NCI-H187 treated with DMSO at 0.1 percent for 48 hours (cell line): ENCODE measurements around the gene EPHA6.

ENCODE experiments used
- DNase-seq: peaks from one replicate; lab custom pipeline; 2025; lab: John Stamatoyannopoulos, UW

EPHA6 gene

GRCh38 chr3:97277708-97278107 is 463.3 kb downstream of the EPHA6 start:
- no peak for DNase-seq

DNA sequence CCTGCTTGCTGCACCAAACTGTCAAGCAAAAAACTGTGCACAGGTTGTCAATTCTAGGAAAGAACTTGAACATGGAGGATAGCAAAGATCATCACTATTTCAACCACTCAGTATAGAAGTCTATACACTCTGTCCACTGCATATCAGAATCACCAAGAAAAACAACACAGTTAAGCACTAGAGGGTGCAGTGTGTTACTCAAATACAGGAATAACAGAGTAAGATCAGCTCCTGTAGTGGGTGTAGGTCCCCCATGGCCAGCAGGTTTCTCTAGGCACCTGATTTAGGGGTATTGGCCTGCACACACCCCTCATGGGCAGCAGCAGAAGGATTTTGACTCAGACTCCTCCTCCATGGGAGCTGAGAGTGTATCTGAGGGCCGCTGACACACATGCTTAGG is 464.1 kb downstream of the EPHA6 start:
- DNase-seq: no peak

DNA sequence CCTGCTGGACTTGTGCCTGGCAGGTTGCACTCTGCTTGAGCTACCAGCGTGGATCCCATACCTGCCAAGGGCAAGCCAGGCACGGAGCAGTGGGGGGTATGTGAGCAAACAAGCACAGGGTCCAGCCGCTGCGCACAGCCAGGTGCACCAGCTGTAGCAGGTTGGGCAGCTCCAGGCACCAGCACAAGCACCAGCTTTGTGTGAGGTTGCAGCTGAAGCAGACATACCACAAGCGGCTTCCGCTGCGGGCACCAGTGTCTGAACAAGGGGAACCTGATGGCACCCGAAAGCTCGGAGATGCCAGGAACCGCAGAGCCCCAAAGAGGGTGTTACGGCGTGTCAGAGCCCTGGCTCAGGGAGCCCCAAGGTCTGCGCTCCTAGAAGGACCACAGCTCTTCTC is 477.5 kb downstream of the EPHA6 start:
- no peak for DNase-seq

- no peak for DNase-seq
Measured at GRCh38 chr3:97293596-97294131, 479.3 kb downstream of the EPHA6 start.

GRCh38 chr3:97297032-97297431 is 482.6 kb downstream of the EPHA6 start:
- DNase-seq: no peak

DNA sequence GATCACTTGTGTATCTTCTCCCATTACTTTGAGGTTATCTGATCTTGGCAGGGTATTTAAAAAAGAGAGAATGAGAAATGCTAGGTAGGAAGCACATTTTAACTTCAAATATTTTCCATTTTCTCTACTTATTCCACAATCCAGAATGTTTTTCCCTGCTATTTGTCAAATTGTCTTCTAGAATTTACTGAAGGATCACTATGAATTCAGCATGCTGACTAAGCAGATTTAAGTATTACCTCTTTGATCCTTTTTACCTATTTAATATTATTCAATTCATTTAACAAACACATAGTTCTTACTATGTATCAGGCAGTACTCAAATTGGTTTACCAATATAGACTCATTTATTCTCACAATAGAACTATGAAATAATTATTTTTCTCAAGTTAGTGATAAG is 486.7 kb downstream of the EPHA6 start:
- DNase-seq: no peak

DNA sequence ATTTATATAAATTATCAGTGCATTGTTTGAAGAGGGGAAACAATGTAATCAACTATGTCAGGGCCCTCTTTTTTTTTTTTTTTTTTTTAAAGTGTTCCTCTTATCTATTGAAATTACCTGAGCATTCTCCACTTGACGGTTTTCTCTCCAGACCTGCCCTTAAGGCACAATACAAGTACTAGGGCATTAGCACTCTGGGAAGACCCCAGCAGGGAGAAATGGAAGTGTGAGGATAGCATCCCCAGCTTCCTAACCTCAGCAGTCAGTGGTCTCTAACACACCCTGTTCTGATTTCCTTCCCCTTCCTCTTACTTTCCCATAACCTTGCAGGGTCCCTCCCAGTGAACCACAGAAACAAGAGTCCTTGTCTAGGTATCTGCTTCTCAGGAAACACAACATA is 491.8 kb downstream of the EPHA6 start:
- no peak for DNase-seq

DNA sequence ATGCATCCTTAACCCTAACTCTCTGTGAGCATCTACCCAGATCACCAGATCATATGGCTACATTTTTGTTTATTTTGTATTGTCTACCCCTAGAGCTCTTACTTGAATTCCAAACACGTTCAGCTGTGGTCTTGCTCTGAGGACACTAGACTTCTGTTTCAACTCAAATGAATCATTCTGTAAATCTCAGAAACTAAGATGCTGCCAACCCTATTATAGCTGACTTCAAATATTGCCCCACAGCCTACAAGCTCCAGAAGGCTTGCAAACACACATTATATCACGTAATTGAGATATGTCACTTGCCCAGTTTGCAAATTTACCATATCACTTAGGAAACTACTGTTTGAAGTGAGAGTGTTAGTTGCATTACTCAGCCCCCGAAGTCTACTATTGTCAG is 524.0 kb downstream of the EPHA6 start:
- DNase-seq: no peak

DNA sequence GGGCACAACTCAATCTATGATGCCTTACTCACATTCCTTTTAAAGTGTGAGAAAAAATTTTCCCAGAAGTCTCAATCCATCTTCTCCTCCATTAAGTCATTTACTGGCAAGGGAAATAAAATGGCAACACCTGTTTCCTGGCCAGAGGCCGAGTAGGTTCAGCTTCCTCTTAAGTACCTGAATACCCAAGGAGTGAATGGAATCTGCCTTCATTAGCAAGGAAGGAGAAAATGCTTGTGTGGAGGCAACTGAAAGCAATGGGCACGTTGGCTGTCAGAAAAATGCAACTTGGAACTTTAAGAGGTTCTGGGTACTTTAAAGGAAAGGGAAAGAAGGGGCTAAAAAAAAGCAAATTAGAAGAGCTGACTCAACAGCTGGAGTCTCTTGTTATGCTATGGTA is 526.5 kb downstream of the EPHA6 start:
- DNase-seq: no peak

DNA sequence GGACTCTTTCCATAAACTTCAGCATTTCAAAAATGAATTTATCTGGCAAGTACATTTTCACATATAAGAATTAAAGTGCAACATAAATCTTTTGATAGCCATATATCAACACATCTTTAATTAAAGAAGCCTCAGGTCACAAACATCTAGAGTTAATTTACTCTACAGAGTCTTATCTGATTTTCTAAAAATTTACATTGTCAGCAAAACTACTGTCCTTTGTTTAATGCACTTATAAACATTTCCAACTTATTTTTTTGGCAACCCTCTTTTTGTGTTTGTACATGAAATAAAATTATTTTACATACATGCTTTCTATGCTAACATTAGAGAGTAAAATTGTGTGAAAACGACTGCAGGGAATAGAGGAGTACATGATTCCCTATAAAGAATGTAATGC is 533.4 kb downstream of the EPHA6 start:
- no peak for DNase-seq

DNA sequence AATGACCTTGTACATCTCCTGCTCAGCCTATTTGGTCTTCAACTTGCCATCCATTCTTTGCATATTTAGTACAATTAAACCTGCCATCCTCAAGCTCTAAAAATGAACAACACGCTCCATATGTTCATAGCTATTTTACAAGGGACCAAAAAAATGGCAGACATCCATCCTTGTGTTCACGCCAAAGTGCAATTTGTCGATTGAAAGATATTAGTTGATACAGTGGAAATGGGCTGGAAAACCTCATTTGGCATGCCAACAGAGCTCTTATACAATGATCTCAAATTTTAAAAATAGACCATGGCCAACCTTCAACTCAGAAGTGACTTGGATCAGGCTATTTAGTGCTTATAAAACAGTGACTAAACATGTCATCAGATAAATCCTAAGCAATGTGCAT is 536.6 kb downstream of the EPHA6 start:
- DNase-seq: no peak

GRCh38 chr3:97353176-97353575 is 538.8 kb downstream of the EPHA6 start:
- DNase-seq: no peak

DNA sequence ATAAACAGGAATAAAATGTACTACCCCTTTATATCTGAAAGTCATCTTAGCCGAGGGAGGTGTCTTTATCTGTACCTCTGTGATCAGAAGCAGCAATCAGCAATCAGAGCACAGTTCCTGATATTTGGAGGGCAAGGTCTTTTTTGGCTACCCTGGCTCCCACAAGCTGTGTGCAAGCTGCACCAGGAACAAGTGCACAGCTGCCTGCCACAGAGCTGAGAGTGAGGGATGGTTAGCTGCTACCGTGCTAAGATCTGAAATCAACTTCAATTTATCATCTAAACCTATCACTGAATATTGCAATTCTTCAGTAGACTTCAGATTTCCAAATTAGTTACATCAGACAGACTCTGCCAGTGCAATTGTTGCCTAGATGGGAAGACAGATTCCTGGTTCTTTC is 545.6 kb downstream of the EPHA6 start:
- DNase-seq: no peak

DNA sequence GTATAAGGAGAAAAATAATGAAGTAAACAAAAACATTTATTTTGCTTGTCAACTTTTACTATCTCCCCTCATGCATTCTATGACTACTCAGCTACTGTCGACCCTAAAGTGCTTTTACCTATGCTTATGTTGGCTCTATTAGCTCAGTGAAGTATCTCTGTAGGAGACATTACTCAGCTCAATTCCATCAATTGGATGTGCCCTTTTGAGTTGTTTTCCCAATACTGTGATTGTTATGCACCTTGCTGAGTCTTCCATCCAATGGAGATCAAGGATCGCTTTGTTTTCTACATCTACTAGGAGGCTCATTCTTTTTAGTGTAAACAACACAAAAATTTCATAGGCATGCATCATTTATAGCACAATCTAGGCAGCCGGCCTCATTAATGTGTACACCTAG is 546.4 kb downstream of the EPHA6 start:
- no peak for DNase-seq

DNA sequence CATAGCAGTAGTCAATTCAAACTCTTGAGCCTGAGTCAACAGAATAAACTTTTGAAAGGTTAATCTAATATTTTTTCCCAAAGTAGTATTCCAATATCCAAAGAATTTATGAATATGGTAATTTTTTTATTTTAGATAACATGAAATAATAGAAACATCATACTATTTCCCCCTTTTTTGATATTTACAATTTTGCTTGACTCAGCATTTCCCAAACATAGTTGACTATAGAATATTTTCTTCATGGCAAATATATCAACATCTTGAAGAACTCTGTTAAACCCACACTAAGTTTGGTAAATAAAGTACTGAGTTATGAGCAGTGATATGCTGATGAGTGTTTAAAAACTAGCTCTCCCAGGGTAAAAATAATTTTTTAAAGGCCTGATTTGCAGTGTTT is 570.2 kb downstream of the EPHA6 start:
- DNase-seq: no peak

- DNase-seq: no peak
Measured at GRCh38 chr3:97388774-97389173, 574.4 kb downstream of the EPHA6 start.

DNA sequence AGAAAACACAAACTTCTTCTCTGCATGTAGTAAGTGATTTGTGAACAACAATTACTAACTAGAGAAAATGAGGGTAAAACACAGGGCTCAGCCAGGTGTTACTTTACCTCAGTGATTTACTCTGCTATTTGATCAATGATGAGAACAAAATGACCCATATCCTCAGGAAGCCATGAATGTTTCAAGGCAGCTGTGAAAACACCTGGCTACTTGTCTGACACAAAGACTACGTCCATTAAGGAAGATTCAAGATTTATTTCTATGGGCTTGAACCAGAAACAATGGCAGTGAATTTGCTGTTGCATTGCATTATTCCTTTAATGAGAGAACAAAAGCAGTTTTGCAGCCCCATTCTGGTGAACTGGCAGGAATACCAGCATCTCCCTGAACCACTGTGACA is 575.5 kb downstream of the EPHA6 start:
- DNase-seq: no peak

GRCh38 chr3:97391167-97391566 is 576.8 kb downstream of the EPHA6 start:
- no peak for DNase-seq

- no peak for DNase-seq
Measured at GRCh38 chr3:97409612-97410011, 595.2 kb downstream of the EPHA6 start.

GRCh38 chr3:97421565-97421964 is 607.2 kb downstream of the EPHA6 start:
- DNase-seq: no peak

- DNase-seq: no peak
Measured at GRCh38 chr3:97425002-97425401, 610.6 kb downstream of the EPHA6 start.

- DNase-seq: no peak
Measured at GRCh38 chr3:97430601-97431000, 616.2 kb downstream of the EPHA6 start.

- no peak for DNase-seq
Measured at GRCh38 chr3:97432914-97433313, 618.5 kb downstream of the EPHA6 start.

GRCh38 chr3:97438131-97438530 is 623.7 kb downstream of the EPHA6 start:
- no peak for DNase-seq

DNA sequence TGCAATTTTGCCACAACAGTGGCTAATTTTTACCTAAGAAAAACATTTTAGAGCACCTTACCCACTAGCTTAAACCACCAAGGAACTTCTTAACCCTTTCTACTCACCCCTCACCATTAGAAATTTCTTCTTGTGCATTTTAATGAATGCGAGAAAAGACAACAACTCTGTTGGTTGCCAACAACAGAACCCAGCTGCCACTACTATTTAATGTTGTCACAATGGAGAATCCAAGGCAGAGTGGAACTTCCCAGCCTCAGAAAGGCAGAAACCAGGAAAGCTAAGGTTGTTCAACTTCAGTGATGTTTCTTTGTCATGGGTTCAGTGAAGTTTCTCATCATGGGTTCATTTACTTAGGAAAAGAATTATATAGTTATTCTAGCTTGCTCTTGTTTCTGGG is 625.0 kb downstream of the EPHA6 start:
- no peak for DNase-seq
